Activated naive CD8-positive, alpha-beta T cell treated with anti-CD3 and anti-CD28 coated beads, Interleukin-2, amount 50 U/mL, for 24 hours (primary cell): ENCODE results near the gene FKBP6.
"Not testable (repeated sequence)": the region's sequence is repeated elsewhere in the genome, so short reads cannot be mapped to it uniquely, and the experiment has no call there.

Source experiments
- ATAC-seq: fragments of 150-1000 bp; cut with Tn5 transposase; one replicate; pipeline ENCODE4 v1.10.0; 2021
- DNase-seq: peaks from one replicate; pipeline ENCODE4 v3.0.0; 2021
- H3K27ac Mint-ChIP-seq: one replicate; pipeline ENCODE4 v1.8.0; 2021; ENCODE audit warnings: mild to moderate bottlenecking, mixed read lengths
- H3K27me3 Mint-ChIP-seq: one replicate; pipeline ENCODE4 v1.8.0; 2021; ENCODE audit warnings: mixed read lengths
- H3K36me3 Mint-ChIP-seq: one replicate; pipeline ENCODE4 v1.8.0; 2021; ENCODE audit warnings: low read depth, mixed read lengths
- H3K4me1 Mint-ChIP-seq: one replicate; pipeline ENCODE4 v1.8.0; 2021; ENCODE audit warnings: mixed read lengths
- H3K4me3 Mint-ChIP-seq: one replicate; pipeline ENCODE4 v1.8.0; 2021; ENCODE audit warnings: mild to moderate bottlenecking, moderate library complexity, mixed read lengths
- H3K9me3 Mint-ChIP-seq: one replicate; pipeline ENCODE4 v1.8.0; 2021; ENCODE audit warnings: mixed read lengths

FKBP6 gene

DNA sequence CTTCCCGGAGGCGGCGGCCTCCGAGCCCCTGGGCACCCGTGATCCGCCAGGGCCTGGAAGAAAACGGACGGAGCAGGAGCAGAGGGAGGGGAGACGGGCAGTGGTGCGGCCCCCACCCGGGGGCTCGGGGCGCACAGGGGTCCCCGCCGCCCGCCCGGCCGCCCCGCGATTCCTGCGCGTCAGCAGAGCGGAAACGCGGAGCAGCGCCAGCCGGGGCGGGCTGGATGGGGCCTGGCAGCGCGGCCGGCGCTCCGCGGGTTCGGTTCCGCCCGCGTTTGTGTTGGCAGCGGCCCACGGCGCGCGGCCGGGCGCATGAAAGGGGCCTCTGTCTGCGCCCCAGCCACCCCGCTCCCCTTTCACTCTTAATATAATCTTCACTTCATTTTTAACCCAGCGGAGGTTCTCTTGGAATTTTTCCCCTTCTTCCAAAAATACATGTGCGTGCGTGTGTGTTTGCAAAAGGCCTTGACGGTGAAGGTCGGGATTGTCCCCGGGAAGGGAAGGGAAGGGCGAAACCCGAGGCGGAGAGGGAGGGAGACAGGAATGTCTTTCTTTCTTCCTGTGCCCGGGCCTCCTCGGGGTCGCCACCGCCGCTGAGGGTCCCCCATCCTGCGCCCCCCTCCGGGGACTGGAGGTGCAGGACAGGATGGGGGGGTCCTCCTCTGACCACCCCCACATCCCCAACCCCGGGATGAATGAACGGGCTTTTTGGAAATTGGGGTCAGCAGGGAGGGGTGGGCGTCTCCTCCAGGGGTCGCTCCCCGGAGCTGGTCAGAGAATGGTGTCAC is 49.6 kb downstream of the FKBP6 start:
- not testable (repeated sequence) for H3K4me3 Mint-ChIP-seq, H3K27ac Mint-ChIP-seq, H3K4me1 Mint-ChIP-seq, H3K36me3 Mint-ChIP-seq, ATAC-seq, DNase-seq, H3K9me3 Mint-ChIP-seq
- H3K27me3 Mint-ChIP-seq: peaks cover 27% of the 10 kb centered on the region

DNA sequence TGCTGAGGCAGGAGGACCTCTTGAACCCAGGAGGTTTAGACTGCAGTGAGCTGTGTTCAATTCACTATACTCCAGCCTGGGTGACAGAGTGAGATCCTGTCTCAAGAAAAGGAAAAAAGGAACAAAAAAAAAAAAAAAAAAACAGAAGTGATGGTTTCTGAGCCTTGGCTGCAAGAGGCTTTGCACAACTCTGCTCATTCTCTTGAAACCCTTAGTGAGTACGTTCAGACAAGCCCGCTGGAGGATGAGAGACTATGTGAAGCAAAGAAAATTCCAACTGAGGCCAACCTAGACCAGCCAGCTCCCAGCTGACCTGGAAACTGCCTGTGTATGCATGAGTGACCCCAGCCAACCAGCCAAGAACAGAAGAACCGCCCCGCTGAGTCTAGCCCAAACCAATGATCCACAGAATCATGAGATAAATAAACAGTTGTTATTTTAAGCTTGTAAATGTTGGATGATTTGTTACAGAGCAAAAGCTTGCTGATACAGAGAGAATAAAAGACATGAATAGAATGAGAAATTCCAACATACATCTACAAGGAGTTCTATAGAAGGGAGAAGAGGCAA is 55.1 kb downstream of the FKBP6 start:
- Mint-ChIP-seq H3K27ac (no peak overlapping the region), H3K4me3 (no peak overlapping the region), H3K9me3 (peaks cover 22% of the 10 kb centered on the region), H3K4me1 (no peaks in the 10 kb centered on the region), H3K27me3 (peaks cover 7% of the 10 kb centered on the region), H3K36me3 (peaks cover 8% of the 10 kb centered on the region)
- DNase-seq (no peak), ATAC-seq (no peak)

DNA sequence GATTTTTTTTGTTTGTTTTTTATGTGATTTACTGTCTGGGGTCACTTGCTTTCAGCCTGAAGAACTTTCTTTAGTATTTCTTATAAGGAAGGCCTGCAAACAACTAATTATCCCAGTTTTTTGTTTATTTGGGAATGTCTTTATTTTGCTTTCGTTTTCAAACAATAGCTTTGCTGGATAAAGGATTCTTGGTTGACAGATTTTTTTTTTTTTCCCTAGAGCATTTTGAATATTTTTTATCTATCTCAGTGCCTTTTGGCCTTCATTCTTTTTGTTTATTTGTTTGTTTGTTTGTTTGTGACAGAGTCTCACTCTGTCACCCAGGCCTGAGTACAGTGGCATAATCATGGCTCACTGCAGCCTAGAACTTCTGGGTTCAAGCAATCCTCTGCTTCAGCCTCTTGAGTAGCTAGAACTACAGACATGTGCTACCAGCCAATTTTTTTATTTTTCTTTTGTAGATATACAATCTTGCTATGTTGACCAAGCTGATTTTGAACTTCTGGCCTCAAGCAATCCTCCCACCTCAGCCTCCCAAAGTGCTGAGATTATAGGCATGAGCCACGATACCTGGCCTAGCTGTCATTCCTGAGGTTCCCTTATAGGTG is 59.4 kb downstream of the FKBP6 start:
- peaks cover 3% of the 10 kb centered on the region for H3K27me3 Mint-ChIP-seq
- DNase-seq (no peak), ATAC-seq (no peak)
- peaks cover 11% of the 10 kb centered on the region for H3K36me3 Mint-ChIP-seq
- no peak overlapping the region for H3K4me3 Mint-ChIP-seq
- no peak overlapping the region for H3K27ac Mint-ChIP-seq
- peaks cover 40% of the 10 kb centered on the region for H3K9me3 Mint-ChIP-seq
- H3K4me1 Mint-ChIP-seq: no peaks in the 10 kb centered on the region

DNA sequence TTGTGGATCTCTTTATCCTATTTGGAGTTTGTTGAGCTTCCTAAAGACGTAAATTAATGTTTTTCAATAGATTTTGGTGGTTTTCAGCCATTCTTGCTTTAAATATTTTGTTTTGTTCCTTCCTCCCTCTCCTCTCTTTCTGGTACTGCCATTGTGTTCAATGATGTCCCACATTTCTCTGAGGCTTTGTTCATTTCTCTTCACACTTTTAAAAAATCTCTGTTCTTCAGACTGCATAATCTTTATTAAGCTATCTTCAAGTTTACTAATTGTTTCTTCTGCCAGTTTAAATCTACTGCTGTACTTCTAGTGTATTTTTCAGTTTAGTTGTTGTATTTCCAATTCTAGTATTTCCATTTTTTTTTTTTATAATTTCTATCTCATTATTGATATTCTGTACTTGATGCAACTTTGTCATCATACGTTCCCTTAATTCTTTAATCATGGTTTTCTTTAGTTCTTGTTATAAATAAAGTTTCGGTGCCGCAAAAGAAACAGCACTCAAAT is 60.0 kb downstream of the FKBP6 start:
- DNase-seq (no peak), ATAC-seq (no peak)
- H3K36me3 Mint-ChIP-seq: peaks cover 11% of the 10 kb centered on the region
- H3K4me1 Mint-ChIP-seq: no peaks in the 10 kb centered on the region
- no peak overlapping the region for H3K4me3 Mint-ChIP-seq
- peaks cover 3% of the 10 kb centered on the region for H3K27me3 Mint-ChIP-seq
- no peak overlapping the region for H3K27ac Mint-ChIP-seq
- H3K9me3 Mint-ChIP-seq: peaks cover 40% of the 10 kb centered on the region

DNA sequence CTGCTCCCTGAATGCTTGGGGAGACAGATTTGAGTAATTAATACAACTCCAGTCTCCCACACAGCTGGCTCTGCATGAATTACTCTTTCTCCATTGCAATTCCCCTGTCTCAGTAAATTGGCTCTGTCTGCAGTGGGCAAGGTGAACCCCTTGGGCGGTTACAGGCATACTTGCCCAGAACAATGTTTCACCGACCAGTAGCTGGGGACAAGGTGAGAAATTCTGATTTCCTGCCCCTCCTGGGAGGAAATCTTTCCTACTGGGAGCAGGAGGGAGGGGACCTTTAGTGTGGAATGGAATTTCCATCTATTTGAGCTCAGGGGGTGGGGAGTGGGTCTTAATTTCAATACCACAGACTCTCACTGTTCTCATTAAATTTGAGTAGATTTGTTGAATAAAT is 63.4 kb downstream of the FKBP6 start:
- Mint-ChIP-seq H3K4me3 (no peak overlapping the region), H3K27ac (no peak overlapping the region), H3K27me3 (peaks cover 3% of the 10 kb centered on the region), H3K36me3 (peaks cover 6% of the 10 kb centered on the region), H3K9me3 (peaks cover 27% of the 10 kb centered on the region), H3K4me1 (no peaks in the 10 kb centered on the region)
- no peak for ATAC-seq
- no peak for DNase-seq

DNA sequence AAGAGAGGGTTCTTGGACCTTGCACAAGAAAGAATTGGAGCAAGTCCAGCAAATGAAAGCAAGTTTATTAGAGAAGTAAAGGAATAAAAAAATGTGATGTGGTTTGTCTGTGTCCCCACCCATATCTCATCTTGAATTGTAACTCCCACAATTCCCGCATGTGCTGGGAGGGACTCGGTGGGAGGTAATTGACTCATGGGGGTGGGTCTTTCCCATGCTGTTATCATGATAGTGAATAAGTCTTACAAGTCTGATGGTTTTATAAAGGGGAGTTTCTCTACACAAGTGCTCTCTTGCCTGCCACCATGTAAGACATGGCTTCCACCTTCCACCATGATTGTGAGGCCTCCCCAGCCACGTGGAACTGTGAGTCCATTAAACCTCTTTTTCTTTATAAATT is 66.5 kb downstream of the FKBP6 start:
- H3K27me3 Mint-ChIP-seq: peaks cover 7% of the 10 kb centered on the region
- no peak for ATAC-seq
- H3K4me1 Mint-ChIP-seq: no peaks in the 10 kb centered on the region
- H3K27ac Mint-ChIP-seq: no peak overlapping the region
- no peak for DNase-seq
- H3K4me3 Mint-ChIP-seq: no peak overlapping the region
- H3K9me3 Mint-ChIP-seq: peaks cover 8% of the 10 kb centered on the region
- no peaks in the 10 kb centered on the region for H3K36me3 Mint-ChIP-seq

DNA sequence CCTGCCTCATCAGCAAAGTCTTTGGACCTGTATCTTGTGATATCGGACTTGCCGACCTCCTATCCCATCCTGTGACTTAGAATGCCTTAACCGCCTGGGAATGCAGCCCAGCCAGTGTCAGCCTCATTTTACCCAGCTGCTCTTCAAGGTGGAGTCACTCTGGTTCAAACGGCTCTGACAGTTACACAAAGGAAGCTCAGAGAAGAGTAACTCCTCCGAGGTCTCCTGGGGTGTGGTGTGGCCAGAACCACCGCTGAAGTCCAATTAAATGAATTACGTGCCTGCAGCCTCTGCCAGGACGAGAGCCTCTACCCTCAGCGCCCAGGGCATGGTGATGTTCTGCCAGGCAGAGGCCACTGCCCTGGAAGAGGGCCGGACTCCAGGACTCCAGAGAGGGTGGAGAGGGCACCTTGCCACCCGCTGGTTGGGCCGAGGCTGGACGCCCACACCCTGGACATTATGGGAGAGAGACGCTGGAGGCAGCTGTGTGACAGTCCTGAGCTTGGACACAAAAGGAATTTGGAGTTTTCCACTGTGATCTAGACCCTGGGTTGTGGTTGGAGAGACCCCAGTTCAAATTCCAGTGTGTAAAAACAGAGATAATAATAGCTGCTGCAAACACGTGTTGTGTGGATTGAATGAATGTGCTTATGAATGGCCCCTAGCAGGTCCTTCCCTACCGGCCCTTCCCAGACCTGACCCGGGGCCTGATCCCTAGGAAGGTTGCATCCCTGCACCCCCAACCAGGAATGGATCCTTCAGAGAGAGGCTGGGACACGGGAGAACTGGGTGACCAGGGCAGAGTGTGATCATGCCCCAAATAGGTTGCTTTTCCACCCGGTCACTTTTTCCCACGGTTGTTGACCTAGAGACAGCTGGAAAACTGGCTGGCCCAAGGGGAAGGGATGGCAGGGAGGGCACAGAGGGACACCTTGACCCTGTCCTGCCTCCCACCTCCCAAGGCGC is 67.9 kb downstream of the FKBP6 start:
- H3K9me3 Mint-ChIP-seq: no peaks in the 10 kb centered on the region
- DNase-seq (no peak), ATAC-seq (no peak)
- peaks cover 7% of the 10 kb centered on the region for H3K27me3 Mint-ChIP-seq
- H3K4me3 Mint-ChIP-seq: no peak overlapping the region
- no peak overlapping the region for H3K27ac Mint-ChIP-seq
- no peaks in the 10 kb centered on the region for H3K36me3 Mint-ChIP-seq
- no peaks in the 10 kb centered on the region for H3K4me1 Mint-ChIP-seq

DNA sequence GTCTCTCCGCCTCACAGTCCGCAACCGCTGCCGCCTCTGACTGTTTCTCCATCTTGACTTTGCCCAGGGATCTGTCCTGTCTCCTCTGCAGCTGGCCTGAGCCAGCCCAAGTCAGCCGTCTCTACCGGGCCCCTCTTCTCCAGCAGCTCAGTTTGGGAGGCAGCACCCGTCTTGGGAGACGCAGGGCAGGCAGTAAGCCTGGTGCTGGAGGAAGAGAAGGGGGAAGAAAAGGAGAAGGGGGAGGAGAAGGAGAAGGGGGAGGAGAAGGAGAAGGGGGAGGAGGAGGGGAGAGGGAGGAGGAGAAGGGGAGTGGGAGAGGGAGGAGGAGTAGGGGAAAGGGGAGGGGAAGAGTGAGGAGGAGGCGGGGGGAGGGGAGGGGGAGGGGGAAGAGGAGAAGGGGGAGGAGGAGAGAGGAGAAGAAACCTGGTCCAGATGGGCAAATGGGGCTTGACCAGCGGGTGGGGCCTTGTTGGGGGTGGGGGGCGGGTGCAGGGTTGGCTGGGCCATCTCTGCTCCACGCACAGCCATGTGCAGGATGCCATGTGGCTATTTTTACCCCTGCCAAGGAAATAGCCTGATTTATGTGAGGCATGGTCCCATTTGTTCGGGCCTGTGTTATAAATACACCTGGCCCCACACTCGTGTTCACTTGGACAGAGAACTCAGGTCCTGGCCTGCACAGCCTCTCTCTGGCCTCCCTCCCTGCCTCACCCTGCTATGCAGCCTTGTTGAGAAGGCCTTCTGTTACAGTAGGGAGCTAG is 69.7 kb downstream of the FKBP6 start:
- Mint-ChIP-seq H3K27me3 (peaks cover 3% of the 10 kb centered on the region), H3K4me1 (no peaks in the 10 kb centered on the region), H3K4me3 (no peak overlapping the region), H3K9me3 (no peaks in the 10 kb centered on the region), H3K36me3 (no peaks in the 10 kb centered on the region), H3K27ac (no peak overlapping the region)
- no peak for ATAC-seq
- no peak for DNase-seq

DNA sequence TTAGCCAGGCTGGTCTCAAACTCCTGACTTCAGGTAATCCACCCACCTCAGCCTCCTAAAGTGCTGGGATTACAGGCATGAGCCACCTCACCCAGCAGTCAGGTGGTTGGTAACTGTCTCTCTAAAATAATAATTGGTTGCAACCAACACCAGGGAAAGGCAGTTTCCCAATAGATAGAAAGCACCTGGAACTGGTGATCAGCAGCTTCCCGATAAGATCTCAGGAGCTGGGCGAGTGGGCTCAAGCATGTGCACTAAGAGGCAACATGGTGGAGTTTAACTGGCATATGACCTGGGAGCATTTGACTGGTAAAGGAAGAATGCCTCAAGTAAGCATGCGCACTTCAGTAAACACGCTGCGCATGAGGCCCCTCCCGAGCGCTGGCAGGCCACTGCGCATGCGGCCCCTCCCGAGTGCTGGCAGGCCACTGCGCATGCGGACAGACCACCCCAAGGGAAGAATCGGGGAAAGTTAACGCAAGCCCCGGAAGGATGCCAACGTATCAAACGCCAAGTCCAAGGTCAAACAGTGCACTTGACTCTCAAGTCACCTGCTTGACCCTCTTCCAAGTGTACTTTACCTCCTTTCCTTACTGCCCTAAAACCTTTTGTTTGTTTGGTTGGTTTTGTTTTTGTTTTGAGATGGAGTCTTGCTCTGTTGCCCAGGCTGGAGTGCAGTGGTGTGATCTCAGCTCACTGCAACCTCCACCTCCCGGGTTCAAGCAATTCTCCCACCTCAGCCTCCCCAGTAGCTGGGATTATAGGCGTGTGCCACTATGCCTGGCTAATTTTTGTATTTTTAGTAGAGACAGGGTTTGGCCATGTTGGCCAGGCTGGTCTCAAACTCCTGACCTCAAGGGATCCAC is 71.5 kb downstream of the FKBP6 start:
- not testable (repeated sequence) for H3K36me3 Mint-ChIP-seq, H3K4me3 Mint-ChIP-seq, H3K9me3 Mint-ChIP-seq, H3K27me3 Mint-ChIP-seq, H3K4me1 Mint-ChIP-seq
- H3K27ac Mint-ChIP-seq: peak overlapping the region; percentile 76
- ATAC-seq: peak; percentile 33
- peak; percentile 59 for DNase-seq

DNA sequence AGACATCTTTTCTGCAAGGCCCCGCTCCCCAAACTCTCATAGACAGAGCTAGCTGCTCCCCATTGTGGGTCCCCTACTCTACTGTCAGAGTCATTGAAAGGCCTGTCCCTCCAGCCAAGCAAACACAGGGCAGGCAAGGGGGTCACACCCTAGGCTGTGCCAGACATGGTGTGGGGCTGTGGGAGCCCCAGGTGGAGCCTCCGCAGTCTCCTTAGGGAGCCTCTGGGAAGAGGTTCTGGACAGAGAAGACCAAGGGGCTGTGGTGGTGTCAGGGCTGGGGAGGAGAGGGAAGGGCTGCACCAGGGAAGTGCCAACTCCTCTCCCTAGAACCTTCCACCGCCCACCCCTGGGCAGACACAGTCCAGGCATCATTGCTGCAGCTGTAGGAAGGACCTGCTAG is 76.9 kb downstream of the FKBP6 start:
- not testable (repeated sequence) for ATAC-seq, H3K4me1 Mint-ChIP-seq, DNase-seq, H3K9me3 Mint-ChIP-seq, H3K27ac Mint-ChIP-seq, H3K36me3 Mint-ChIP-seq, H3K4me3 Mint-ChIP-seq, H3K27me3 Mint-ChIP-seq
